ENCODE measurements around the gene PPM1N.

The PPM1N gene

DNA sequence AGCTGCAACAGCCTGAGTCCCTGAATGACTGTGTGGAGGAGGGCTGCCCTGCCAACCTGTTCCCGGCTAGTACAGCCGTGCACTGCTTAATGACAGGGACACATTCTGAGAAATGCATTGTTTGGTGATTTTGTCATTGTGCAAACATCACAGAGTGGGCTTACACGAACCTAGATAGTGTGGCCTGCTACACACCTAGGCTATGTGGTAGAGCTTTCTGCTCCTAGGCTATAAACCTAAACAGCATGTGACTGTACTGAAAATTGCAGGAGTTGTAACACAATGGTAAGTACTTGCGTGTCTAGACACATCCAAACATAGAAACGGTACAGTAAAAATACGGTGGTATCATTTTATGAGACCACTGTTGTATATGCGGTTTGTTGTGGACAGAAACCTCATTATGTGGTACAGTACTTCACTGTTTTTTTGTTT is 44.0 kb downstream of the PPM1N start:
- CTCF ChIA-PET, result interaction anchor here (1.0 to 2.3 kb wide), 6 partner anchors 11 to 102 kb away, joined by 4 to 11 read pairs (median 4); no protein-coding TSS in a partner anchor
- TF ChIP-seq, protein P1, sequence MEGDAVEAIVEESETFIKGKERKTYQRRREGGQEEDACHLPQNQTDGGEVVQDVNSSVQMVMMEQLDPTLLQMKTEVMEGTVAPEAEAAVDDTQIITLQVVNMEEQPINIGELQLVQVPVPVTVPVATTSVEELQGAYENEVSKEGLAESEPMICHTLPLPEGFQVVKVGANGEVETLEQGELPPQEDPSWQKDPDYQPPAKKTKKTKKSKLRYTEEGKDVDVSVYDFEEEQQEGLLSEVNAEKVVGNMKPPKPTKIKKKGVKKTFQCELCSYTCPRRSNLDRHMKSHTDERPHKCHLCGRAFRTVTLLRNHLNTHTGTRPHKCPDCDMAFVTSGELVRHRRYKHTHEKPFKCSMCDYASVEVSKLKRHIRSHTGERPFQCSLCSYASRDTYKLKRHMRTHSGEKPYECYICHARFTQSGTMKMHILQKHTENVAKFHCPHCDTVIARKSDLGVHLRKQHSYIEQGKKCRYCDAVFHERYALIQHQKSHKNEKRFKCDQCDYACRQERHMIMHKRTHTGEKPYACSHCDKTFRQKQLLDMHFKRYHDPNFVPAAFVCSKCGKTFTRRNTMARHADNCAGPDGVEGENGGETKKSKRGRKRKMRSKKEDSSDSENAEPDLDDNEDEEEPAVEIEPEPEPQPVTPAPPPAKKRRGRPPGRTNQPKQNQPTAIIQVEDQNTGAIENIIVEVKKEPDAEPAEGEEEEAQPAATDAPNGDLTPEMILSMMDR (IDR thresholded peaks at IDR 0.05; ENCODE audit: control extremely low read depth, extremely low read depth, low read depth, missing control alignments), result no peak
- DNase-seq (ENCODE audit: extremely low spot score), result no peak
- POLR2A ChIA-PET, result no interaction called here

DNA sequence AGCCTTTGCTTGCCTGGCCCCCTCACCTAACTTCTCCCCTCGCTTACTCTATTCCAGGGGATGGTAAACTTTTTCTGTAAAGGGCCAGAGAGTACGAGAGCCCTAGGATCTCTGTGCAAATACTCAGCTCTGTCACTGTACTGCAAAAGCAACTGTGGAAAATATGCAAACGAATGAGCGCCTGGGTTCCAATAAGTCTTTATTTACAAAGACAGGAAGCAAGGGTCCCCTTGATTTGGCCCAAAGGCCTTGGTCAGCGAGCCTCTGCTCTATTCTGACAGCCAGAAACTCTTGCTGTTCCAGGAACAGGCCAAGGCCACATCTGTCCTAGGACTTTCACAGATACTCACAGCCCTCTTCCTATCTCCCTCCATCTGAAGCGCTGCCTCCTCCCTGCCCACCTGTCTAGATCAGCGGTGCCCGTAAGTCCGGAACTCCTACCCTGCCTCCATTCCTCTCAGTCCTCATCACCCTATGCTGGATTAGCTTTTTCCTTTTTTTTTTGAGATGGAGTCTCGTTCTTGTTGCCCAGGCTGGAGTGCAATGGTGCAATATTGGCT is 49.0 kb downstream of the PPM1N start:
- TF ChIP-seq, protein P1 (IDR thresholded peaks at IDR 0.05; ENCODE audit: control extremely low read depth, extremely low read depth, low read depth, missing control alignments), result no peak
- ChIA-PET POLR2A (interaction anchor here (0.6 kb wide), 2 partner anchors 12 to 83 kb away, joined by 3 to 7 read pairs; no protein-coding TSS in a partner anchor), CTCF (interaction anchor here (1.5 to 4.5 kb wide), 5 partner anchors 10 to 95 kb away, joined by 5 to 34 read pairs (median 8); no protein-coding TSS in a partner anchor)
- no peak for DNase-seq (ENCODE audit: extremely low spot score)

DNA sequence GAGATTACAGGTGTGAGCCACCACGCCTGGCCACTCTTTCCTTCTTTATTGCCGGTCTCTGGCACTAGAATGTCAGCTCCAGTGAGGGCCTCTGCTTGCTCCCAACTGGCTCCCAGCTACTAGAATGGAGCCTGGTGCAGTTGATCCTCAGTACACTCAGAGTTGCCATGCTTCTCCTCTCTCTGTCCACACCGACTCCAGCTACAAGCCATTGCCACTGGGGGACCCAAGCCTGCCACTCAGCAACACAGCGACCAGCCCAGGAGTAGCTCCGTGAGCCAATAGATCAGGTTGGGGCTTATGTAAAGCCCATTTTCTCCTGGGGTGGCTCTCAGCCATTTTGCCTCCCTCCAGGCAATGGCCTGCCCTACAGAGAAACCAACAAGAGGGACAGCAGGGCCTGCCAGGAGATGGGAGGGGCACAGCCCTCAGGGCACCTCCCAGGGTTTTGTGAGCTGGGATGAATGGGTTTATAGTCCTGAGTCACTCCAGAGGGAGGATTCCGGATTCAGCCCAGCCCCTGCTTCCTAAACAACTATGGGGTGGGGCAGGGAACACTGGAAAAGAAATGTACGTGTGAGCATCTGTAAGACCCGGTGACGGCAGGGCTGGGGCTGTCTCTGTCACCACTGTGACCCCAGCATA is 49.8 kb downstream of the PPM1N start:
- no peak for DNase-seq (ENCODE audit: extremely low spot score)
- TF ChIP-seq, protein P1 (IDR thresholded peaks at IDR 0.05; ENCODE audit: control extremely low read depth, extremely low read depth, low read depth, missing control alignments), result no peak
- ChIA-PET POLR2A (no interaction called here), CTCF (interaction anchor here (1.5 to 4.5 kb wide), 5 partner anchors 10 to 94 kb away, joined by 5 to 34 read pairs (median 8); no protein-coding TSS in a partner anchor)
